ENCODE measurements around the gene SAMD14.
A peak's percentile ranks its signal among the peaks of the same experiment; 100 is the strongest.

The SAMD14 gene

DNA sequence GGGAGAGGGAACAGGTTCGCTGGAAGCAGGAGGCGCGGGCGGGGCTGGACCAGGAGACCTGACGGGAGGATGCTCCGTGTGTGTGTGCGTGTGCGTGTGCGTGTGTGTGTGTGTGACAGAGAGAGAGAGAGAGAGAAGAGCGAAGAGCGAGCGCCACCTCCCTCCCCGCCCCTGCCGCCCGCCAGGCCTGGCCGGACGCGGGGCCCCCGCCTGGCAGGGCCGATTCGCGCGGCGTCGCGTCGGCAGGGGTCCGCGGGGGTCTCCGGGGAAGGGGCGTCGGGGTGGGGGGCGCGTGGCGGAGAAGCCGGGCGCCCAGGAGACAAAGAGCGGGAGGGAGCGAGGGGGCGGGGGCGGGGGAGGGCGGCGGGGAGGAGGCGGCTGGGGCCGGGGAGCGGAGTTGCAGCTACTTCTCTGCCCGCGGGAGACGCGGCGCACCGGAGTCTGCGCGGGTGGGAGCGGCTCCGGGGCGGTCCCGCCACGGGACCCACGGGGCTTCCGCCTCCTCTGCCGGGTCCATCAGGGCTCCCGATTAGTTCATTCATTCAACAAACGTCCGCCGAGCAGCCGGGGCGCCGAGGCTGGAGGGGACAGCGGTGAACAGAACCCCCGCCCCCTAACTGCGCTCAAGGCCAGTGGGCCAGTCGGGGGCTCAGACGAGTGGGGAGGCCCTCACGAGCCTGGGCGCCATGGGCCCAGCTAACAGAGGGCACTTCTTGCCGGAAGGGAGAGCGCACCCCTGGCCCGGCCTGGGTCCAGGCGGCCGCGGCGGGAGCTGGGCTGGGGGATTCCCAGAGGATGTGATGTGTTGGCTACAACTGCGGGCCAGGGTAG lies at the start of gene SAMD14:
SAMD14 (minus strand) TSS at position 433 of the 831 bp plus-strand sequence. CDS start 5,201 bp downstream, outside the sequence.
- DNase-seq (ENCODE audit: low read depth, low spot score), result peak; percentile 38

GRCh38 chr17:50177983-50178834 lies 48.2 kb upstream of the SAMD14 start:
- DNase-seq (ENCODE audit: low read depth, low spot score), result peak; percentile 87

DNA sequence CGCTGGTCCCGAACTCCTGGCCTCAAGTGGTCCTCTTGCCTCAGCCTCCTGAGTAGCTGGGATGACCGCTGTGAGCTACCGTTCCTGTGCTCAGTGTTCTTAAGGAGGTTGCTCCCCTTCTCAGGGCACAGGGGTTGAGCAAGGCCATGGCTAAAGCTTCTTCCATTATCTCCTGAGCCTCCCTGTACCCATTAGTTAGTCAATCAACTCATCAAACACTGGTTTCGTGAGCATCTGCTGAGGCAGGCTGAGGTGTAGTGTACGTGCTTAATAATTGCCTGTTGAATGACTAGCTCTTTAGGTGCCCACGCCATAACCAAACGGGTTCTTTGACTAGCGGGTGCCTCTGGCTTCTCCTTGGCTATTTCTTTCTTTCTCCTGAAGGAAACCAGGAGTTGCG lies 47.5 kb upstream of the SAMD14 start:
- no peak for DNase-seq (ENCODE audit: low read depth, low spot score)

DNA sequence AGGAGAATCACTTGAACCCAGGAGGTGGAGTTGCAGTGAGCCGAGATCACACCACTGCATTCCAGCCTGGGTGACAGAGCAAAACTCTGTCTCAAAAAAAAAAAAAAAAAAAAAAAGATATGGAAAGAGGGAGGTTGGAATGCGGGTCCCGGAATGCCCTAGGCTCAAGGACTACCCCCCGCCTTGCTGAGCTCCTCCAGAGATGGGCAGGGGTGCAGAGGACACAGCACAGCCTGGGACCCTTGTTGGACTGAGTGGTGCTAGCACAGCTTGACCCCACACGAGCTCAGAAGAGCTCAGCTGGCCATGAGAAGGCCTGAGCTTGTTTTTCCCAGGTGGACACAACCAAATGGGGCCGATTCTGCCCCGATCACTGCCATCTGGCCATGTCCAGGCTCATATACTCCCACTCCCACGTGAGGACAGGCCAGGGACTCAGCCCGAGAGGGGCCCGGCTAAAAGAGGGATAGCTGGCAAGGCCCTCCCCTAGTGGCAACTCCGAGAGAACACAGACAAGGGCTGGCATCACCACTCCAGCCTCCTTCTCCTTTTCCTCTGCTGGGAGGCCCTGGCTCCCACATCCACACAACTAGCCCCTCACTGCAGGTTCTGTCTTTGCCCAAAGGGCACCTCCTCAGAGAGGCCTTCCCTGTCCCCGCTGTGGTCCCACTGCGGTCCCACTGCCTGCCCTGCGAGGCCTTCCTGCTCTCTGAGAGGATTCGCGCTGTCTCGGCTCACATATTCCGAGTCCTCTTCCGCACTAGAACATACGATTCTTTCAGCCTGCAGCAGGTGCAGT lies 46.8 kb upstream of the SAMD14 start:
- DNase-seq (ENCODE audit: low read depth, low spot score), result no peak

DNA sequence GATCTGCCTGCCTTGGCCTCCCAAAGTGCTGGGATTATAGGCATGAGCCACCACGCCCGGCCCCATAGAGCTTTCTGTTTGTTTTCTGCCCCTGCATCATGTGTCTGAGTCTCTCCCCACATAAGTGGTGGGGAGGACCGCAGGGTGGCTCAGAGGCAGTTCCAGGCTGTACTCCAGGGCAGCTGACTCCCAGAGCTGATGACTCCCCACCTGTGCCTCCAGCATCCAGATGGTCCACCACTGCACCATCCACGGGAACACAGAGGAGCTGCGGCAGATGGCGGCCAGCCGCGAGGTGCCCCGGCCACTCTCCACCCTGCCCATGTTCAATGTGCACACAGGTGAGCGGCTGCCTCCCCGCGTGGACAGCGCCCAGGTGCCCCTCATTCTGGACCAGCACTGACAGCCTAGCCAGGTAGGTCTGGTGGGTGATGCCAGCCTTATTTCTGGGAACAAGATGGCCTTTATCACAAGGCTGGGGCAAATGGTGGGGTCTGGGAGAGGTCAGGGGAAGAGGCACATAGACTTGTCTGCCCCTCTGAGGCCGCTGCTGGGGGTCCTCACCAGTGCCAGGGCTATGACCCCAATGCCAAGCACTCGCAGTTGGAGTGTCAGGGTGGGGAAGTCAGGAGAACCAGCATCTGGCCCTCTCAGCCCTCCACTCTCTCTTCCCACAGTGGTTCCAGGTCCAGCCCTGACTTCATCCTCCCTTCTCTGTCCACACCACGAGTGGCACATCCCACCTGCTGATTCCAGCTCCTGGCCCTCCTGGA lies 45.3 kb upstream of the SAMD14 start:
- DNase-seq (ENCODE audit: low read depth, low spot score), result no peak

DNA sequence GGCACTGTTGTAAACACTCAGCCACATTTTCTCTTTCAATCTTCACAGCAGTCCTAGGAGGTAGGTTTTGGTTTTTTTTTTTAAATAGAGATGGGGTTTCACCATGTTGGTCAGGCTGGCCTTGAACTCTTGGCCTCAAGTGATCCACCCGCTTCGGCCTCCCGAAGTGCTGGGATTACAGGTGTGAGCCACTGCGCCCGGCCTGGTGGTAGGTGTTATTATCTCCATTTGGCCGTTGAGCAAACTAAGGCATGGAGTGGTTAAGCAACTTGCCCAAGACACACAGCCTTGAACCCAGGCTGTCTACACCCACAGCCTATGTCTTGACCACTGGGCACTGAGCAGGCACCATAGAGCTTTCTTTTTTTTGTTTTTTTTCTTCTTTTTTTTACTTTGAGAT lies 44.5 kb upstream of the SAMD14 start:
- DNase-seq (ENCODE audit: low read depth, low spot score), result no peak

GRCh38 chr17:50173335-50173941 lies 43.5 kb upstream of the SAMD14 start:
- DNase-seq (ENCODE audit: low read depth, low spot score), result peak; percentile 66

DNA sequence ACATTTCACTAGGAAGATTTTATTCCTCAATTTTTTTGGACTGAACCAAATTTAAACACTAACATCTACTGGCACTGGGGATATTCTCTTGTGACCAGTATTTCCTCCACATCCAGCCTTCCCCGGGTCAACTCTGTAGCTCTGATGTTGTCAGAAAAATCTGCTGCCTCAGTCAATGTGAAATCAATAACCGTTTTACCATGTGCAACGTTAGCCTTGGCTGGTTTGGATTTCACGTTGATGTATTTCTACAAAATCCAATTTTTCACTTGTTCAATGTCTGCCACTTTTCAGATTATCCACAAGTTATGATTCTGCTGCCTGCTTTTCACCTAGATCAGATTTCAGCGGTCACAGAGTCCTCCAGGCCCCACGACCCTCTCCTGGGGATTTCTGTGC lies 43.0 kb upstream of the SAMD14 start:
- DNase-seq (ENCODE audit: low read depth, low spot score), result no peak

GRCh38 chr17:50172130-50172529 lies 42.2 kb upstream of the SAMD14 start:
- DNase-seq (ENCODE audit: low read depth, low spot score), result no peak

DNA sequence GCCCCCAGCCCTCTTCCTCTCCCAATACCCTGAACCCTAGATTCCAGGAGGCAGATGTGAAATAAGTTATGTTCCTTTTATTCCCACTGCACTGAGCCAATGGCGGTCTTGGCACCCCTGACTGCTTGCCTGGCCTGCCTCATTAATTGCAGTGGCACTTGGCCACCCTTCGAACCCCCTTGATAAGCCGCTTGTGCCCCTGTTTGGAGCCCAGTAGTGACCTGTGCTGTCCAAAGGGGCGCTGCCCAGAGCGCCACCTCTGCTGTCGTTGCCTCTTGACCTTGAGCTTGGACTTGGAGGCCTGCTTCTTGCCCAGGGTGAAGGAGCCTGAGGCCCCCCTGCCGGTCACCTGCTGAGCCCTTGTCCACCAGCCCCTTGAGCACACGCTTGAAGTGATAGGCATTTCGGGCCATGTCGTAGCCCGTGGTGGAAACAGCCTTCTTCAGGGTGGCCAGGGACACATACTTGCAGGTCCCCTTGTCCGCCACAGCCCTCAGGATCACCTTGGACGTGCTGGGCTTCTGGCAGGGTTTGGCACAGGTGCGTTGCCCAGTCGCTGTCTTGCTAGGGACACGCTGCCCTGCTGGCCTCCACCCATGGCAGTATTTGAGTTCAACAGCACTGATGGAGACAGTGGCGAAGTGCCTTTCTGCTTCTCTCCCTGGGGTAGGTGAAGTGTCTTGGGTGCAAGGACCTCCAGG lies 41.6 kb upstream of the SAMD14 start:
- no peak for DNase-seq (ENCODE audit: low read depth, low spot score)

GRCh38 chr17:50170662-50171370 lies 40.9 kb upstream of the SAMD14 start:
- DNase-seq (ENCODE audit: low read depth, low spot score), result no peak

GRCh38 chr17:50169881-50170459 lies 40.0 kb upstream of the SAMD14 start:
- DNase-seq (ENCODE audit: low read depth, low spot score), result no peak

GRCh38 chr17:50169121-50169764 lies 39.3 kb upstream of the SAMD14 start:
- DNase-seq (ENCODE audit: low read depth, low spot score), result peak; percentile 91

DNA sequence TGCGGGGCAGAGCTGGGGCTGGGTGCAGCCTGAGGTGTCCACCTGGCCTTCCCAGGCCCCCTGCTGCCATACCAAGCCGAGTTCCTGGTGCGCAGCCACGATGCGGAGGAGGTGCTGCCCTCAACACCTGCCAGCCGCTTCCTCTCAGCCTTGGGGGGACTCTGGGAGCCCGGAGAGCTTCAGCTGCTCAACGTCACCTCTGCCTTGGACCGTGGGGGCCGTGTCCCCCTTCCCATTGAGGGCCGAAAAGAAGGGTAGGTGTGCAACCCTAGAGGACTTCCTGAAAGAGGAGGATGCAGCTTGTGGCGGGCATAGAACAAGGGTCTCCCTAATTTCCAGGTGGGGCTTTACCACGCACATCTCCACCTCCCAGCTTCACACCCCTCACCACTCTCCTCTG lies 38.4 kb upstream of the SAMD14 start:
- no peak for DNase-seq (ENCODE audit: low read depth, low spot score)

DNA sequence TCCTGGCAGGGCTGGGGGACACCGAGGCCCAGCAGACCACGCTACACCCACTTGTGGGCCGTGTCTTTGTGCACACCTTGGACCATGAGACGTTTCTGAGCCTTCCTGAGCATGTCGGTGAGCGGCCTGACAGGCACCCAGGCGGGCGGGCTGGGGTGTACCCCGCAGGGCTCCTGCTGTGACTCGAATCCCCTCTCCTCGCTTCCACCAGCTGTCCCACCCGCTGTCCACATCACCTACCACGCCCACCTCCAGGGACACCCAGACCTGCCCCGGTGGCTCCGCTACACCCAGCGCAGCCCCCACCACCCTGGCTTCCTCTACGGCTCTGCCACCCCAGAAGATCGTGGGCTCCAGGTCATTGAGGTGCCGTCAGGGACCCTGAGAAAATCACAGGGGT lies 37.4 kb upstream of the SAMD14 start:
- DNase-seq (ENCODE audit: low read depth, low spot score), result no peak

DNA sequence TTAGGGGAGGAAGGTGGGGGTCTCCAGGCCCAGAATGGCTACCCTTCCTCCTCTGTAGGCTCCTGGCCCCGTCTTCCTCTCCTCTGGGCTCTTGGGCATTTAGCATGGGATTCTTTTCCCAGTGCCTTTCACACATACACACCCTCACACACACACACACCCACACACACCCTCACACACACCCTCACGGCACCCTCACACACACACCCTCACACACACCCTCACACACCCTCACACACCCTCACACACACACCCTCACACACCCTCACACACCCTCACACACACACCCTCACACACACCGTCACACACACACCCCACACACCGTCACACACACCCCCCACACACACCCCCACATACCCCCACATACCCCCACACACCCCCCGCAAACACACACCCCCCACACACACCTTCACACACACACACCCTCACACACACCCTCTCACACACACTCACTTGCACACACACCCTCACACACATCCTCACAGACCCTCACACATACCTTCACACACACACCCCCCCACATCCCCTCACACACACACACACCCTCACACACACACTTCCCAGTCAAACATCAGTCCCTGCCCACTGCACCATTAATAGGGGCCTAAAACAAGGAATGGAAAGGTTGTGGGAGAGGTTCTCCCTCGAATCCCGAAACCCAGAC lies 36.7 kb upstream of the SAMD14 start:
- DNase-seq (ENCODE audit: low read depth, low spot score), result no peak

DNA sequence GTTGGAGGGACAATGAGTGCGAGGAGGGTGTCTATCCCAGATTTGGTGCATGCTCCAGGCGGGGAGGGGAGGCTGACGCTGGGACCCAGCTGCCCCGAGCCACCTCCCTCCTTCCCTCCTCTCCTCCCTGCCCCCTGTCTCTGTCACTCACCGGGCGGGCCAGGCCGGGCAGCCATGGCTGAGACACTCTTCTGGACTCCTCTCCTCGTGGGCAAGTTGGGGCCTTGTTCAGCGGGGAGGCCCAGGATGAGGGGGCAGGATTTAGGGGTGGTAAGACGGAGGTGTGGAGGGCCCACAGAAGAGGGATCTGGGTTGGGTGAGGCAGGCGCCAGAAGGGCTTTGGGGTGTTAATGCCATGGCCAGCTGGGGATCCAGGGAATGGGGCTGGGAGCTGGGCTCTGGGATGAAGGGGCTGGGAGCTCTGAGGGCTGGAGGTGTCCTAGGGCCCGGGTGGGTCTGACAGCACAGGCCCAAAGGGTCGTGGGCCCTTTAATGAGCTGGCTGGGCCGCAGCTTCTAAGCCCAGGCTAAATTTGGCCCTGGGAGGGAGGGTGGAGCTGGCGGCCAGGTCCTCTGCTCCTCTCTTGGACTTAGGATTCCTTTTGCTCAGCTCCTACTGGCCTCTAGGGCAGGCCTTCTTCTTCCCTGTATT lies 36.0 kb upstream of the SAMD14 start, which contains the start of gene SGCA:
SGCA (plus strand) TSS at position 139 of the 651 bp plus-strand sequence; CDS start at position 175, 36 bp downstream.
- no peak for DNase-seq (ENCODE audit: low read depth, low spot score)

Data from ELF-1 (cell line).